HG02798 (cell line): Measurements from ENCODE around the gene BRIP1.
"Not testable (repeated sequence)": the region's sequence is repeated elsewhere in the genome, so short reads cannot be mapped to it uniquely, and the experiment has no call there.

Experiments used
- ATAC-seq: cut with Tn5 transposase; IDR thresholded peaks from one replicate; pipeline ENCODE4 v1.9.1; 2021; ENCODE audit warnings: mild to moderate bottlenecking; ENCODE audit not compliant: unreplicated experiment, poor library complexity

BRIP1 gene

DNA sequence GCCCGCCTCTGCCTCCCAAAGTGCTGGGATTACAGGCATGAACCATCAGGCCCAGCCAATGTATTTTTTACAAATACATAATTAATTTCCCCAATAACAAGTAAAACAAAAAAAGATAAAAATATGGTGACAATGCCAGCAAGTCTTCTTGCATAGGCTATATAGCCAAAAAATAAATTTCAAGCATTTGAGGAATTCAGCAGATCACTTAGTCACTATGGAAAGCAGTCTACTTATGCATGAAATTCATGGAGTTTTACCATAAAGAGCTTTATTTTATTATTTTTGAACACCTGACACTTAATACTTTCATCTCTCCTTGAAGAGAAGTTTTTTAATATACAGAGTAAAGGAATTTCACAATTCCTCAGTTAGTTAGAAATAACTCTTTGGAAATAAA is 56.4 kb downstream of the BRIP1 start:
- ATAC-seq, result no peak

DNA sequence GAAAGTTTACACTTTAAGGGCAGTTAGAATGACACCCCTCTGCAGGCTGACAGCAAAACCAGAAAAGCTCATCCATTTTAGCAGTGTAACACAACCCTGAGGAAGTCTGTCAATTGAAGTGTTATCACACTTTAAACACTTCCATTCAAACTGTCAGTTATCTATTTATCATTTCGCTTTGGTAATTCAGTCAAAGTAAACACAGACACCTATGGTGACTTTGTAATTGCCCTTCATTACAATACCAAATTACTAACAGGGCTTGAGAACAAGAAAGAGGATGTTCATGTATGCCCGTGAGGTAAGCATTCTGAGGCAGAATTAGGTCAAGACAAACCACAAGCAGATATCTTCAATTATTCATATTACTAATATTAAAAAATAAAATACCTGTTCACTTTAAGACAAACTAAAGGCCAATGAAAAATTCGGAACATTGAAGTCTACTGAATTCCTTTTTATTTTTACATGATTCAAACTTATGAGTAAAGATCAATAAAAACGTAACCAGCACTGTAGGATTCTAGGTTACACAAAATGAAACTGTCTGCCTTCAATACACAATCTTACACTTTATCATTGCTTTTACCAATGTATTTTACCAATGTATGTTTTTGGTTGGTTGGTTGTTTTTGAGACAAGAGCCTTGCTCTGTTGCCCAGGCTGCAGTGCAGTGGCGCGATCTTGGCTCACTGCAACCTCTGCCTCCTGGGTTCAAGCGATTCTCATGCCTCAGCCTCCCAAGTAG is 57.1 kb downstream of the BRIP1 start:
- no peak for ATAC-seq

DNA sequence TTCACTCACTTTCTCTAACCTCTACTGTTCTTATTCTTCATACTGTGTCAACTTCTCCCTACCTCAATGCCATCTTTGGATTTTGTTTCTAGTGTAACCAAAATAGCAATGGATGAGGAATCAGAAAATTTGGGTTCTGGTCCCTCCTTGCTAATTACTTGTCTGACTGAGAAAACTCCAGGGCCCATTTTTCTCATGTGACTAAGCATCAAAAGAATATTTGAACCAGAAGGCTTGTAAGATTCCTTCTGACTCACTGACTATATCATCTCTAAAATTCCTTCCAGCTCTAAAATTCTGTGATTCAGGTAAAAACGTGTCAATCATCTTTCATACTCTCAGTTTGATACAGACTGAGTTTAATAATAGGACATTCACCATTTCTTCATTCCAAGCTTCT is 57.9 kb downstream of the BRIP1 start:
- no peak for ATAC-seq

DNA sequence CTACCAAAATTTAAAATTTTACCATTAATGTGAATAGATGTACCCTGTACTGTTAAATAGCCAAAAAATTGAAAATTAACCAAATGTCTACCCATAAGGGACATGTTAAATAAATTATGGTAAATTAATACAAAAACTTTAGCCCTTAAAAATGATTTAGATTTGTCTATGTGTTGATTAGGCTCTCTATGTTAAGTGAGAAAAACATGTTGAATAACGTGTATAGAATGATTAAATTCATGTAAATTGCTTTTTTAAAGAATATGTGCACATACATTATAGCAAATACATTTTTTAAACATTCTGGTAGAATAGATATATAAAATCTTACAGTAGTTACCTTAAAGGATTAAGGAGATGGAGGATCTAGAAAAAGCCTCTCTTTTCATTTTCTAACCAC is 59.5 kb downstream of the BRIP1 start:
- ATAC-seq, result no peak

DNA sequence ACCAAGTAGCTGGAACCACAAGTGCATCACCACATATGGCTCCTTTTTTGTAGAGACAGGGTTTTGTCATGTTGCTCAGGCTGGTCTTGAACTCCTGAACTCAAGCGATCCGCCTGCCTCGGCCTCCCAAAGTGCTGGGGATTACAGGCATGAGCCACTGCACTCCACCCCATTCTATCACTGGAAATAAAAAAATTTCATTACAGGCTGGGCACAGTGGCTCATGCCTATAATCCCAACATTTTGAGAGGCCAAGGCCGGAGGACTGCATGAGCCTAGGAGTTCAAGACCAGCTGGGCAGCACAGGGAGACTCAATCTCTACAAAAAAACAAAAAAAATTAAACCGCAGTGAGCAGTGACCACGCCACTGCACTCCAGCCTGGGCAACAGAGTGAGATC is 60.1 kb downstream of the BRIP1 start:
- ATAC-seq, result no peak

DNA sequence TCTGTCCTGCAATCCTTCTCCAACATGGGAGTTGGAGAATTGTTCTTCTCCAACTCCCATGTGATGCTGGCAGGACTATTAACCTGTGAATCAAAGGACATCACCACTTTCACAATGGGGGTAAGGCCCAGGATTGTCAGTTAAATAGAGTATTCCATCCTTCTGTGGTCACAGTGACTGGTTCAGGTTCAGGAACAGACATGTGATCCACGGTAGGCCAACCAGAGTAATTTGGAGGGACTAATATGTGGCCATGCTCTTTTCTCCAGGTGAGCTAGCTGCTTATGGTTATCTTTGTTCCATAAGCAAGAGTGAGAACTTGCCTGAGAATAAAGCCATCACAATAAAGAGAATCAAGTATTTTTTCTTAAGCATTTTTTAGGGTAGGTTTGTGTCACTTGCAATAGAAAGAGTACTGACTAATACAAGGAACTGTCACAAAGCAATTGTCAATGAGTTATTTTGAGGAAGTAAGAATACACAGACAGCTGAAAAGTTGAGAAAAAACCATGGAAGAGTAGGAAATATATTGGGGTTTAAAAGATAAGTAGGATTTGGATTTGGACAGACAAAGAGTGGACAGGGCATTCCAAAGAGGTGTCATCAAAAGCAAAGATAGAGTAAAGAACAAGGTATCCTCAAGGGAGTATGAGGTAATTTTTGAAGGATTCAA is 63.4 kb downstream of the BRIP1 start:
- ATAC-seq, result no peak

DNA sequence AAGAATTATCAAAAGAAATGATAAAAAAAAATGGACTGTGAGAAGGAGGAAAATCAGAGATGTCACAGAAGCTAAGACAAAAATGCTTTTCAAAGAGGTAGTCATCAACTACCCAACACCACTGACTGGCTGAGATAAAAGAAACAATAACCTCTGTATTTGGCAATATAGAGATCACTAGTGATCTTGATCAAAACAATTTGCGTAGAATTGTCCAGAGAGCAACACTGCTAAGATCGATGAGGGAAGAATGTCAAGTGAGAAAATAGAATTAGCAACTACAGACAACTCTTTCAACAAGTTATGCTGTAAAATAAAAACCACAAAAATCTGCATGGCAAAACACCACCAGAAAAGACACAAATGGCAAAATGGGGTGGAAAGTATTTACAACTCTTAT is 66.0 kb downstream of the BRIP1 start:
- no peak for ATAC-seq

DNA sequence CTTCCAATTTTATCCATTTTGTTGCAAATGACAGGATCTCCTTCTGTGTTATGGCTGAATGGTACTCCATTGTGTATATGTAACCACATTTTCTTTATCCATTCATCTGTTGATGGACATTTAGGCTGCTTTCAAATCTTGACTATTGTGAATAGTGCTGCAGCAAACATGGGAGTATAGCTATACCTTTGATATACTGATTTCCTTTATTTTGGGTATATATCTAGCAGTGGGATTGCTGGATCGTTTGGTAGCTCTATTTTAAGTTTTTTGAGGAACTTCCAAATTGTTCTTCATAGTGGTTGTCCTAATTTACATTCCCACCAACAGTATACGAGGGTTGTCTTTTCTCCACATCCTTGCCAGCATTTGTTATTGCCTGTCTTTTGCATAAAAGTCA is 67.8 kb downstream of the BRIP1 start:
- no peak for ATAC-seq

DNA sequence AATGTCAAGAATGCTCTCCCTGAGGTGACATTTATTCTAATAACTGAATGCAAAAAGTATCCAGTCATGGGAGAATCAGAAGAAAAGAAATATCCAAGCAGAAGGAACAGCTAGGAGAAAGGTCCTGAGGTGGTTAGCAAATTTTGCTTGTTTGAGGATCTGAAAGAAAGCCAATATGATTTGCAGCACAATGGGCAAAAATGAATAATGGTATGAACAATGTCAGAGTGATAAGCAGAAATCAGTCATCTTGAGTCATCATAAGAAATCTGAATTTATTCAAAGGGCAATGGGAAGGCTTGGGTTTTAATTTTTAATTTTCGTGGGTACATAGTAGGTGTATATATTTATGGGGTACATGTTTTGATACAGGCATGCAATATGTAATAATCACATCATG is 68.5 kb downstream of the BRIP1 start:
- no peak for ATAC-seq

DNA sequence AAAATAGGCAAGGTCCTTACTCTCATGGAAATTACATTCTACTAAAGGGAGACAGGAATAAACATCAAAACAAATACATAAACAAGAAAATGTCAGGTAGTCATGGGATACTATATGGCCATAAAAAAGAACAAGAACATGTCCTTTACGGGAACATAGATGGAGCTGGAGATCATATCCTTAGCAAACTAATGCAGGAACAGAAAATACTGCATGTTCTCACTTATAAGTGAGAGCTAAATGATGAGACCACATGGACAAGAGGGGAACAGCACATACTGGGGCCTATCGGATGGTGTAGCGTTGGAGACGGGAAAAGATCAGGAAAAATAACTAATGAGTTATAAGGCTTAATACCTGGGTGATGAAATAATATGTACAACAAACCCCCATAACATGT is 69.1 kb downstream of the BRIP1 start:
- no peak for ATAC-seq

DNA sequence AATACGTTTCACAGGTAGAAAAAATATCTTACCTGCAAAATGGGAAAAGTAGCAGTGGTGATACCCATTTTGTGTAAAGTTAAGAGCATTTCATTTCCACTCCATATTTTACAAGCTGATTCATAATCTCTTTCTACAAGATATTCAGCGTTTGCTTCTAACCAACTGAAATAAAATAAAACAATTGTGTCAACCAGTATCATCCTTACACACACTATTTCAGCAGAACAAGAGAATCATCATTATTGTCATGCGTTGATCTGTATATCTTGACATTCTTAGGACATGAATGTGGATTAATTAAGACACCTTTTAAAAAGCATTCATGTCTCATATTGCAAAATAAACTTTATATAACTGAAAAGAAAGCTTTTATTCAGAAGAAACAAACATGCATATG is 69.8 kb downstream of the BRIP1 start:
- ATAC-seq, result no peak

DNA sequence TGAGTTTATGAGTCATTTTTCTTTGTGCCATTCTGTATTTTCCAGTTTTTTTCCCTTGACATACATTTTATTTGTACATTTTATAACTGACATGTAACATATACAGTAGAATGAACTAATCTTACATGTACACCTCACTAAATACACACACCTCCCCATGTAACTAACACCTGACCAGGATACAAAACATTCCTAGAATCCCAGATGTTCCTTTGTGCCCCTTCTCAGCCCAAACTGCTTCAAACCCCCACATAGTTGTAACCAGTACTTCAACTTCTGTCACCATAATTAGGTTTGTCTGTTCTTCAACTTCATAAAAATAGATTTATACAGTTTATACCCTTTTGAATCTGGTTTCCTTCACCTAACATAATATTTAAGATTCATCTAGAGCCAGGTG is 73.5 kb downstream of the BRIP1 start:
- ATAC-seq, result no peak

DNA sequence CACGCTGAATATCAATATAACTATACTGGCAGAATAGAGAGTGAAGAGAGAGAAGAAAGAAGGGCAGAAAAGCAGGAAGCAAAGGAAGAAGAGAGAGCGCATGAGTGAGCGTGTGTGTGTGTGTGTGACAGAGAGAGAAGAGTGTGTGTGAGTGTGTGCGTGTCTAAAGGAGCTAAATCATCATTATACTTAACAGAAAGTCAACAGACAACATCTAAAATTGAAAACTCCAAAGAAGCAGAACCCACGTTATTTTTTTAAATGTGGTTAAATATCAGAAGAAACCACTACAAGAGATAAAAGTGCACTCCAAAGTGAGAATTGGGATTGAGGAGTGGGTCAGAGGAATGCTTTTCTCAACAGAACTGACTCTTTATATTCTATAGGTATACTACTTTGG is 77.2 kb downstream of the BRIP1 start:
- ATAC-seq, result no peak

DNA sequence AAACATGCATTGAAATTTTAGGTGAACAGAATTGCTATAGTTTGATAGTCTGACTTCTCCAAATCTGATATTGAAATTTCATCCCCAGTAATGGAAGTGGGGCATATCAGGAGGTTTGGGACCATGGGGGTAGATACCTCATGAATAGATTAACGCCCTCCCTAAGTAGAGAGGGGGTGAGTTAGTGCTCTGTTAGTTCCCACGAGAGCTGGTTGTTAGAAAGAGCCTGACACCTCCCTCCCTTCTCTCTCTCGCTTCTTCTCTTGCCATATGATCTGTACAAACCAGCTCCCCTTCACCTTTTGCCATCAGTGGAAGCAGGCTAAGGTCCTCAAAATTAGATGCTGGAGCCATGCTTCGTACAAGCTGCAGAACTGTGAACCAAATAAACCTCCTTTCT is 78.8 kb downstream of the BRIP1 start:
- peak; percentile 47 for ATAC-seq

DNA sequence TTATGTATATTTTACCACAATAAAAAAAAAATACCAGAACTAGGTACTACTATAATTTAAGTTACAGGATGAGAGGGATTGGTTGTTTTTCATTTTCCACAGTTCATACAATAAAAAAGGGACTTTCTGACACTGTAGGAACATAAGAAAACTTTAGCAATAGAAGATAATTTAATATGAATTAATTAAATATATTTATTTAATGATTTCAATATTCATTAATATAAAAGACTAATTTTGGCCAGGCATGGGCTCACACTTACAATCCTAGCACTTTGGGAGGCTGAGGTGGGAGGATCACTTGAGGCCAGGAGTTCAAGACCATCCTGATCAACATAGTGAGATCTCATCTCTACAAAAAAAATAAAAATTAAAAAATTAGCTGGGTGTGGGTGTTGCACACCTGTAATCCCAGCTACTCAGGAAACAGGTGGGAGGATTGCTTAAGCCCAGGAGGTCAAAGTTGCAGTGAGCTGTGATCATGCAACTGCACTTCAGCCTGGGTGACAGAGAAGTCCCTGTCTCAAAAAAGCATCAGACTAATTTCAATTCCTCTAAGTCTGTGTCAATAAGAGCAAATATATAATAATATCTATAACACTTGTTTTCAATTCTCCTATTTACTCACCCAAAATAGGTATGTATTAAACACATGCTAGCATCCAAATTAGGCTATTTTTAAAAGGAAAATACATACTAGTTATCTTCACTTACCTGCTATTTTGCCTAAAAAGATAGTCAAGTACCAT is 79.6 kb downstream of the BRIP1 start:
- ATAC-seq, result peak; percentile 71

DNA sequence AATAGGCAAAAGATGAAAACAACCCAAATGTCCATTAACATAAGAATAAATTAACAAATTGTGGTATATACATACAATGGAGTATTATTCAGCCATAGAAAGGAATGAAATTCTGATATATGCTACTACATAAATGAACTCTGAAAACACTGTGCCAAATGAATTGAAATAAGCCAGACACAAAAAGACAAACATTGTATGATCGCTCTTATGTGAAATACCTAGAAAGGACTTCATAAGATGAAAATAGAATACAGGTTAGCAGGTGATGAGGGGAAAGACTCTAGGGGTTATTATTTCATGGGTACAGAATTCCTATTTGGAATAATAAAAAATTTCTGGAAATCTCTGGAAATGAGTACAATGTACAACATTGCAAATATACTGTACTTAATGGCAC is 80.2 kb downstream of the BRIP1 start:
- no peak for ATAC-seq

DNA sequence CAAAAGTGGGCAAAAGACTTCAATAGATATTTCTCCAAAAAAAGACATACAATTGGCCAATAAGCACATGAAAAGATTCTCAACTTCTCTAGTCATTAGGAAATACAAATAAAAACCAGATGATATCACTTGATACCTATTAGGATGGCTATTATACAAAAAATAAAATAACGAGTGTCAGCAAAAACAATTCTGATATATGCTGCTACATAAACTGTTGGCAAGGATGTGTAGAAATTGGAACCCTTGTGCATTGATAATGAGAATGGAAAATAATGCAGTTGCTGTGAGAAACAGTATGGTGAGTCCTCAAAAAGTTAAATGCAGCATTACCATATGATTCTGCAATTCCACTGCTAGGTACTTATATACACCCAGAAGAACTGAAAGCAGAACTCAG is 80.6 kb downstream of the BRIP1 start:
- ATAC-seq, result no peak

DNA sequence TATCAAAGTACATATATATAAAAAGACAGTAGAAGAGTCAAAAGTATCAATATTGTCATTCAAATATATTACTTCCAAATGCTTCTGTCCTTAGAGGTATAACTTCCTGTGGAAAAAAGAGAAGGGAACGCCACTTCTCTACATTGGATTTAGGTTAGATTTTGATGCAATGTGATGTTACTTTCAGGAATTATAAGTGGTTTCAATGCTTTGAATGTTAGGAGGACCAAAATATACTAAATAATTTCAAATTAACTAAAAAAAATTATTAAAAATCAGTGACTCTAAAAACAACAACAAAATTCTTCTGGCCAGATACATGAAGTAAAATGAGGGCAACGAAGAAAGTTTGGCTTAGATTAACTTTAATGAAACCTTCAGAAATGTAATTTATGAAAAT is 88.0 kb downstream of the BRIP1 start:
- no peak for ATAC-seq

DNA sequence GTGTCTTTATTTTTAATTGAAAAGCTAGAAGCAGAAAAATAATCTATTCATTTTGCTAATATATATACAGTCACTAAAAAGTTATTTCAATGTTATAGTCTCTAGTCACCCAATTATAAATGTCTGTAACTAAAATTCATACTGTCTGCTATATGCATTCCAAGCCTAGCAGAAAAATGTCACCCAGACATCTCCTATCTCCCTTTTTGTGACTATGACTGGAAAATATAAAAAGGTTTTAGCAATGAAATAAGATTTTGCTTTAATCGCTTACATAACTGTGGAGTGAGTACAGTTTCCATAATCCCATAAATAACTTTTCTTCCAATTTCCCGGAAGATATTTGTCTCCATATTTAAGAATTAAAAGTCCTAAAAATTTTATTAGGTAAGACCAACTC is 88.6 kb downstream of the BRIP1 start:
- ATAC-seq, result no peak

DNA sequence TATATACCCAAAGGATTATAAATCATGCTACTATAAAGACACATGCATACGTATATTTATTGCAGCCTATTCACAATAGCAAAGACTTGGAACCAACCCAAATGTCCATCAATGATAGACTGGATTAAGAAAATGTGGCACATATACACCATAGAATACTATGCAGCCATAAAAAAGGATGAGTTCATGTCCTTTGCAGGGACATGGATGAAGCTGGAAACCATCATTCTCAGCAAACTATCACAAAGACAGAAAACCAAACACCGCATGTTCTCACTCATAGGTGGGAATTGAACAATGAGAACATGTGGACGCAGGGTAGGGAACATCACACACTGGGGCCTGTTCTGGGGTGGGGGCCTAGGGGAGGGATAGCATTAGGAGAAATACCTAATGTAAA is 89.2 kb downstream of the BRIP1 start:
- ATAC-seq, result not testable (repeated sequence)

DNA sequence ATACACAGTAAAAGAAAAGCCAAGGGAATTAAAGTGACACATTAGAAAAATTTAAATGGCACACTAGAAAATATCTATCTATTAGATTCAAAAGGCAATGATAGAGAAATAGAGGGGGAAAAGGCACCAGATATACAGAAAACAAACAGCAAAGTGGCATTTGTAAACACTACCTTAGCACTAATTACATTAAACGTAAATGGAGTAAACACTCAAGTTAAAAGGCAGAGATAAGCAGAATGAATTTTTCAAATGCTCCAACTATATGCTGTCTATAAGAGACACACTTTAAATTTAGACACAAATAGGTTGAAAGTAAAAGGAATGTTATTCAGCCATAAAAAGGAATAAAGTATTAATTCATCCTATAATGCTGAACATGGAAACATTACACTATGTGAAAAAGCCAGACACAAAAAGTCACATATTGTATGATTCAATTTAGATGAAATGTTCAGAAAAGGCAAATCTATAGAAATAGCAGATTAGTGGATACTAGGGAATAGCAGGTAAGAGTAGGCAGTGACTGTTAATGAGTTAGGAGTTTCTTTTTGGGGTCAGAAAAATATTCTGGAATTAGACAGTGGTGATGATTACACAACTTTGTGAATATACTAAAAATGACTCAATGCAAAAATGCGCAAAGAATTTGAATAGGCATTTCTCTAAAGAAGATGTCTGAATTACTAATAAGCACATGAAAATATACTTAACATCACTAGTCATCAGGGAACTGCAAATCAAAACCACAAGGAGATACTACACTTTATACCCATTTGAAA is 92.4 kb downstream of the BRIP1 start:
- no peak for ATAC-seq
